ENCODE data around the gene SMAGP.

- TF ChIP-seq POLR2A (IDR thresholded peaks at IDR 0.05) (no peak), CTCF (IDR thresholded peaks at IDR 0.05) (no peak)
Measured at GRCh38 chr12:51254536-51254935, 15.7 kb downstream of the SMAGP start.

Data from thyroid gland (tissue), 4 donors.